Fibroblast of gingiva (primary cell): ENCODE results near the gene PRRT3.
"Not testable (repeated sequence)": the region's sequence is repeated elsewhere in the genome, so short reads cannot be mapped to it uniquely, and the experiment has no call there.

Source experiments
- DNase-seq: peaks from one replicate; pipeline ENCODE4 v3.0.0-alpha.2; 2011; ENCODE audit warnings: low read depth

PRRT3 gene

GRCh38 chr3:9918261-9919038, 33.8 kb downstream of the PRRT3 start:
- DNase-seq: no peak

DNA sequence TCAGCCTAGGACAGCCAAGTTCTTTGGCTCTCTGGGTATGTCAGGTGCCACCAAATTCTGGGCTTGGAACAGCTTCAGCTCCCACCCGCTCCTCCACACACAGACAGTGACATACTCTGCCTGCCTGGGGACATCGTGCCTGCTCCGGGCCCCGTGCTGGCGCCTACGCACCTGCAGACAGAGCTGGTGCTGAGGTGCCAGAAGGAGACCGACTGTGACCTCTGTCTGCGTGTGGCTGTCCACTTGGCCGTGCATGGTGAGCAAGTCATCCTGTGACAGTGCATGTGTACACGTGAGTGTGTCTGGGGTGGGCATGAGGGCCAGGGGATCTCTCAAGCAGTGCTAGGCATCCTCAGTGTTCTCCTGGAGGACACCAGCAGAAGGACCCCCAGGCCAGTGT, 34.4 kb downstream of the PRRT3 start:
- DNase-seq: no peak

GRCh38 chr3:9916734-9917680, 35.2 kb downstream of the PRRT3 start, which contains the start of gene IL17RC:
TSS of gene IL17RC (plus strand) at chr3:9917098. CDS start at chr3:9917316, 218 bp downstream.
- DNase-seq: peak; percentile 83

GRCh38 chr3:9916346-9916733, 35.9 kb downstream of the PRRT3 start:
- peak; percentile 87 for DNase-seq

DNA sequence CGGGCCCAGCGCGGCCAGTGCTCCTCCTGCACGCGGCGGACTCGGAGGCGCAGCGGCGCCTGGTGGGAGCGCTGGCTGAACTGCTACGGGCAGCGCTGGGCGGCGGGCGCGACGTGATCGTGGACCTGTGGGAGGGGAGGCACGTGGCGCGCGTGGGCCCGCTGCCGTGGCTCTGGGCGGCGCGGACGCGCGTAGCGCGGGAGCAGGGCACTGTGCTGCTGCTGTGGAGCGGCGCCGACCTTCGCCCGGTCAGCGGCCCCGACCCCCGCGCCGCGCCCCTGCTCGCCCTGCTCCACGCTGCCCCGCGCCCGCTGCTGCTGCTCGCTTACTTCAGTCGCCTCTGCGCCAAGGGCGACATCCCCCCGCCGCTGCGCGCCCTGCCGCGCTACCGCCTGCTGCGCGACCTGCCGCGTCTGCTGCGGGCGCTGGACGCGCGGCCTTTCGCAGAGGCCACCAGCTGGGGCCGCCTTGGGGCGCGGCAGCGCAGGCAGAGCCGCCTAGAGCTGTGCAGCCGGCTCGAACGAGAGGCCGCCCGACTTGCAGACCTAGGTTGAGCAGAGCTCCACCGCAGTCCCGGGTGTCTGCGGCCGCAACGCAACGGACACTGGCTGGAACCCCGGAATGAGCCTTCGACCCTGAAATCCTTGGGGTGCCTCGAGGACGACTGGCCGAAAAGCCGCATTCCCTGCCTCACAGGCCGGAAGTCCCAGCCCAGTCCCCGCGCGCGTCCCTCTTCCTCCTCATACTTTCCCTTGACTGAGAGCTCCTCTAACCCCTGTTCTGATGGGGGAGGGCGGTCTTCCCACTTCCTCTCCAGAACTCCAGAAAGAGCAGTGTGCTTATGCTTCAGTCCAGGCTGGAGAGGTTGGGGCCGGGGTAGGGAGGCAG, 36.7 kb downstream of the PRRT3 start:
- peak; percentile 47 for DNase-seq

- peak; percentile 63 for DNase-seq
These were observed 37.5 kb downstream of the PRRT3 start for GRCh38 chr3:9914559-9915253.

GRCh38 chr3:9914011-9914410, 38.2 kb downstream of the PRRT3 start:
- peak; percentile 84 for DNase-seq

- DNase-seq: no peak
These were observed 38.6 kb downstream of the PRRT3 start for GRCh38 chr3:9913601-9914000.

DNA sequence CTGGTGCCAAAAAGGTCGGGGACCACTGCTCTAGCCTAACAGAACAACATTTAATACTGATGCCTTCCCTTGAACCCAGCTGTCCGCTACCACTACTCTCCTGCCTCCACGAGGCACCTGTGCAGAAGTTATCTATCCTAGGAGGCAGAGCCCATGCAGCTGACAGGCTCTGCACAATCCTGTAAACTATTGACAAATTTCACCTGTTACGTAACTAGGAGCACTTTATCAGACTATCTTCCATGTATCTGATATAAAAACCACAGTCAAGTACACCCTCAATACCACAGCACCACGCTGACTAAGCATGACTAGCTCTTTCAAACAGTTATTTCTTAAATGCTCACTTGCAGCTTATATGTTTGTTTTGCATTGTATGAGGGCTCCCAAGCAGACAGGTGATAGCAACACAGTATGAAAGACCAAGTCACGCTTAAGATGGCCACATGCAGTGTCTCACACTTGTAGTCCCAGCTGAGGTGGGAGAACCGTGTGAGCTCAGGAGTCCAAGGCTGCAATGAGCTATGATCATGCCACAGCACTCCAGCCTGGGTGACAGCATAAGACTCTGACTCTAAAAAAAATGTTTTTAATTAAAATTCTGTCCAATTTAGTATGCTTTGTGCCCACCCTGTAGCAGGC, 39.8 kb downstream of the PRRT3 start:
- DNase-seq: no peak

DNA sequence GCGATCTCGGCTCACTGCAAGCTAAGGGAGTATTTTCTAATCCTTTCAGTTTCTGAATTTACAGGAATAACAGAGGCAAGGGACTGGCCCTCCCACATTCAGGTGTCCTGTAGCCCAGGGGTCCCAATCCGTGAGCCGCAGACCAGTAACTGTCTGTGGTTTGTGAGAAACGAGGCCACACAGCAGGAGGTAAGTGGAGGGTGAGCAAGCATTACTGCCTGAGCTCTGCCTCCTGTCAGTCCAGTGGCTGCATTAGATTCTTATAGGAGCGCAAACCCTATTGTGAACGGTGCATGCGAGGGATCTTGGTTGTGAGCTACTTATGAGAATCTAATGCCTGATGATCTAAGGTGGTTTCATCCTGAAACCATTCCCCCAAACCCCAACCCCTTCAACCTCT, 40.3 kb downstream of the PRRT3 start:
- DNase-seq: no peak

DNA sequence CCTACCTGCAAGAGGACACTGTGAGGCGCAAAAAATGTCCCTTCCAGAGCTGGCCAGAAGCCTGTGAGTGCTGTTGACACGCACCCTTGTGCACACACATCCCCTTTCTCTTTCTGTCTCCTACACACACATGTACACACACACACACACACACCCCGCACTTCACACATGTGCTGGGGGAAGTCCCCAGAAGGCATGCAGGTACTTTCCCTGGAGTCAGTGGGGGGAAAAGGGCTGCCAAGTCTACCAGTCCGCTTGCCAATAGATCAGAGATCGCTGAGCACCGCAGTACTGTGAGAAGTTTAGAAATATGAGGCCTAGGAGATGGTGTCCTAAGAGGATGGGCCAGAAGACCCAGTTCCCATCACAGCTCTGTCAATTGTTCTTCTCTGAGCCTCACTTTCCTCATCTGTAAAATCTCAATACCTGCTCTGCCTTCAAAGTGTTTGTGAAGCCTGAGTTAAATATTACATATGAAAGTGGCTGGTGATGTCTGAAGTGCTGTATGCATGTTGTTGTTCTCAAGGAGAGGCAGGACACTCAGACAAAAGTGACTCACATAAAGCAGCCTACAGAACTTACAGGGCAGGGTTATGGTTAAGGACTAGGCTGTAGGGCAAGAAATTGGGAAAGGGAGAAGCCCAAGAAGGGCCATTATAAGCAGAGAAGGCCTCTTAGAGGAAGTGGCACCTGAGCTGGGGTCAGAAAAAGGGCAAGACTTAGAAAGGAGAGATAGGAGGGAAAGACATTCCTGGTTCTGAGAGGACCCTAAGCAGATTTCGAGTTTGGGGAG, 42.8 kb downstream of the PRRT3 start:
- DNase-seq: no peak

DNA sequence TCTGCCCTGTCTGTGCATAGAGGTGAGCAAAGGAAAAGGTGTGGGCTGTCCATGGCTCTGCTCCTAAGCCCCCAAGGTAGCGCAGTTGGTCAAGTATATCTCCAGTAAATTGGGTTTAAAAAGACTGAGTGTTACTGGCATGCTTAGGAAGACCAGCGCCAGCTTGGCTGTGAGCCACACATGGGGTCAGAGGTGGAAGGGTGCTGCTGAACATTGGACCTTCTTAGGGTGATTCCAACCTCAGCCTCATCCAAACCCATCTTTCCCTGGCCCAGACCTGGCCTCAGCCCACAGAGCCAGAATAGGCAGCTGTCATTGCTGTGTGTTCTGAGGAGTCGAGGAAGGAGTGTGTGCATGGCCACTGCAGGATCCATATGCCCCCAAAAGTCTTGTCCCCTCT, 43.9 kb downstream of the PRRT3 start:
- DNase-seq: no peak

GRCh38 chr3:9906480-9906879, 45.7 kb downstream of the PRRT3 start:
- DNase-seq: no peak

DNA sequence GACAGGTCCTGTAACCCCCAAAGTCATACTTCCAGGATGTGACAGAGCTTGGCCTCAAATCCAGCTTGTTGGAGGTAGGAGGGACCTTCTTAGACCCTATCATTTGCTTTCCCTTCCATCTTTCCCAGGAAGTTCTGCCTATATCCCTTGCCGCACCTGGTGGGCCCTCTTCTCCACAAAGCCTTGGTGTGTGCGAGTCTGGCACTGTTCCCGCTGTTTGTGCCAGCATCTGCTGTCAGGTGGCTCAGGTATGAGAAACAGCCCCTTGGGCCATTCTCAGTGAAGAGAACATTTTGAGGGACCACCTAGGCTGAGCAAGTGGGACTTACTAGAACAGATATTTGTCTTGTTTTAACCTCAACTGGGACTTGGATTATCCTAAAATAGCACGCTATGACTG, 48.3 kb downstream of the PRRT3 start:
- no peak for DNase-seq

GRCh38 chr3:9903238-9903624, 49.0 kb downstream of the PRRT3 start:
- no peak for DNase-seq

DNA sequence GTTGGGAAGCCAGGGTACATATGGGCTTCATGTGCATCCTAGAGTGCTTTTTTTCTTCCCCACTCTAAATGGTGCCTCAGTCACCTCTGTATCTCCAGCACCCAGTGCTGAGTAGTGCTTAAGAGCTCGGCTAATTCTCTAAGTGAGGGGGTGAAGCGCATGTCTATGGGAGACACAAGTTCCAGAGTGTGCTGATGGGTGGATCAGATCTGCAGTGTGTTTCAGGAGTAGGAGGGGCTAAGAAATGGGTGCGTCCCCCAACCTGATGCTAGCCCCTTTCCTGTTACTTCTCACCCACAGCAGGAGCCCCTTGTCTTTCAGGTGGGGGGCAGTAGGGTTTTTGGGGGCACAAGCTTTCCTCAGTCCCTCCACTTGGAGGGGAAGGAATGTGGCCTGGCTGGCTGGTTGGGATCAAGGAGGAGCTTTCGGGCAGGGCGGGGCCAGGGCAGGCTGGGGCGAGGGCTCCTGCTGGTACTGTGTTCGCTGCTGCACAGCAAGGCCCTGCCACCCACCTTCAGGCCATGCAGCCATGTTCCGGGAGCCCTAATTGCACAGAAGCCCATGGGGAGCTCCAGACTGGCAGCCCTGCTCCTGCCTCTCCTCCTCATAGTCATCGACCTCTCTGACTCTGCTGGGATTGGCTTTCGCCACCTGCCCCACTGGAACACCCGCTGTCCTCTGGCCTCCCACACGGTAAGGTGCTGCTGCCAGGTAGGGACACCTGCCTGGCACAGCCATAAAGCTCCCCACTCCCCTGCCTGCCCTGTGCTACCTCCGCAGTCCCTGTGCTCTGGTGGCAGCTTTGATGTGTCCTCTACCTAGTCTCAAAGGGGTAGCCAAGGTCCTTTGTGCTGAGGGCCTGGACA, 49.6 kb downstream of the PRRT3 start, which contains the start of gene IL17RE:
TSS of gene IL17RE (plus strand) at position 477 of the 866 bp plus-strand sequence. CDS start at position 562, 85 bp downstream.
- no peak for DNase-seq

GRCh38 chr3:9901967-9902366, 50.2 kb downstream of the PRRT3 start:
- no peak for DNase-seq

GRCh38 chr3:9900965-9901415, 51.2 kb downstream of the PRRT3 start:
- DNase-seq: not testable (repeated sequence)

DNA sequence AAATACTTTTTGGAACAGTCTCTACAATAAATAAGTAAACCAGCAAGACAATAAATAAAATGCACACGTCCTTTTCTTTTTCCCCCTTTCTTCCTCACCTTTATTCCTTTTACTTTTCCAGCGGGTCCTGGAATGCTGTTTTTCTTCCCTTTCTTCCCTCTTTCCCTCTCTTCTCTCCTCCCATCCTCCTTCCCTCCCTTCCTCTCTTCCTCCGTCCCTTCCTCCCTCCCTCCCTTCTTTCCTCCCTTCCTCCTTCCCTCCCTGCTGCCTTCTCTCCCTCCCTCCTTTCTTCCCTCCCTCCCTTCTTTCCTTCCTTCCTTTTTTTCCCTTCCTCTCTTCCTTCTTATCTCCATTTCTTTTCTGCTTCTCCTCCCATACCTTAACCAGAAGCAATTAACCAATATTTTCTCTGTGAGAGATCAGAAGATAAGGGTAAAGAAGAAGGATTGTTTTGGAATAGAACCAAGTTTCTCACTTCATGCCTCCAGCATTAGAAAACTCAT, 52.9 kb downstream of the PRRT3 start:
- DNase-seq: no peak
